GM06990 (cell line): Measurements from ENCODE around the gene SLC66A2.

Experiments used
- DNase-seq: peaks from one replicate; pipeline ENCODE4 v3.0.0-alpha.2; 2011; ENCODE audit not compliant: insufficient read length; ENCODE audit errors: extremely low read depth
- H3K27me3 ChIP-seq: replicated peaks from 2 replicates; pipeline ENCODE4 v1.6.0; 2011; ENCODE audit warnings: low read length; ENCODE audit not compliant: control insufficient read depth, insufficient read depth
- H3K36me3 ChIP-seq: 2 replicates; pipeline ENCODE4 v1.5.1; 2011; ENCODE audit warnings: low read length; ENCODE audit not compliant: control insufficient read depth, insufficient read depth
- H3K4me3 ChIP-seq: replicated peaks from 2 replicates; pipeline ENCODE4 v1.5.1; 2011; ENCODE audit warnings: low read depth, mild to moderate bottlenecking, control low read depth, low read length
- CTCF ChIP-seq: IDR thresholded peaks from 2 replicates; pipeline ENCODE4 v1.5.1; 2011; ENCODE audit warnings: low read length, control low read depth, mild to moderate bottlenecking, inconsistent platforms; ENCODE audit not compliant: insufficient read depth, poor library complexity, severe bottlenecking

The SLC66A2 gene

GRCh38 chr18:79934311-79935097 lies 16.9 kb downstream of the SLC66A2 start:
- no peaks in the 10 kb centered on the region for H3K27me3 ChIP-seq
- no peak for DNase-seq
- TF ChIP-seq CTCF = no peak
- no peak overlapping the region for H3K4me3 ChIP-seq
- peaks cover 8% of the 10 kb centered on the region for H3K36me3 ChIP-seq

GRCh38 chr18:79933765-79934164 lies 17.7 kb downstream of the SLC66A2 start:
- peaks cover 13% of the 10 kb centered on the region for H3K36me3 ChIP-seq
- DNase-seq = no peak
- no peak overlapping the region for H3K4me3 ChIP-seq
- no peak for TF ChIP-seq CTCF
- no peaks in the 10 kb centered on the region for H3K27me3 ChIP-seq

- DNase-seq = no peak
- H3K27me3 ChIP-seq = no peaks in the 10 kb centered on the region
These were observed 18.5 kb downstream of the SLC66A2 start for GRCh38 chr18:79932907-79933306.

GRCh38 chr18:79931475-79931874 lies 20.0 kb downstream of the SLC66A2 start:
- Histone ChIP-seq H3K36me3 (peaks cover 12% of the 10 kb centered on the region), H3K4me3 (no peak overlapping the region), H3K27me3 (no peaks in the 10 kb centered on the region)
- no peak for TF ChIP-seq CTCF
- no peak for DNase-seq

More at GRCh38 chr18:79932907-79933306, 18.5 kb downstream of the SLC66A2 start:
- peaks cover 17% of the 10 kb centered on the region for H3K36me3 ChIP-seq
- no peak for TF ChIP-seq CTCF
- no peak overlapping the region for H3K4me3 ChIP-seq

GRCh38 chr18:79930020-79930642 lies 21.3 kb downstream of the SLC66A2 start:
- Histone ChIP-seq H3K27me3 (no peaks in the 10 kb centered on the region), H3K4me3 (no peak overlapping the region), H3K36me3 (peaks cover 18% of the 10 kb centered on the region)
- no peak for TF ChIP-seq CTCF
- no peak for DNase-seq

GRCh38 chr18:79928563-79928960 lies 22.9 kb downstream of the SLC66A2 start:
- peaks cover 20% of the 10 kb centered on the region for H3K36me3 ChIP-seq

More at GRCh38 chr18:79928563-79928960, 22.9 kb downstream of the SLC66A2 start:
- Histone ChIP-seq H3K27me3 (no peaks in the 10 kb centered on the region), H3K4me3 (no peak overlapping the region)
- DNase-seq = no peak
- no peak for TF ChIP-seq CTCF
